ENCODE results near the gene CHST11.
"Not testable (repeated sequence)": the region's sequence is repeated elsewhere in the genome, so short reads cannot be mapped to it uniquely, and the experiment has no call there.

Gene CHST11

DNA sequence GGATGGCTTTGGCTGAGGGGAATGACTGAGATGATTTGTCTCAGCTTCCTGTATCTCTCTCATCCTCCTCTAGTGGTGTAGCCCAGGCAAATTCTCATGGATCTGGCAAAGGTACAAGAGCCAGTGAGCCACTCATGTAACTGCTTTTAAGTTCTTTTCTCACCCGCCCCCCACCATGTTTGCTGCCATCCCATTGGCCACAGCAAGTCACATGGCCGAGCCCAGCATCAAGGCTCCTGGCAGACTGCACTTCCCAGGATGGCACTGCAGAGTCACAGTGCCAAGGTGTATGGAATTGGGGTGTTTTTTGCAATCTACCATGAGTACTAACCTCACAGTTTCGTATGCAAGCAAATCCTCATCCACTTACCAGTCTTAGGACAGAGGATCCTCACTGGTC, 50.9 kb downstream of the CHST11 start:
- no peak for DNase-seq

DNA sequence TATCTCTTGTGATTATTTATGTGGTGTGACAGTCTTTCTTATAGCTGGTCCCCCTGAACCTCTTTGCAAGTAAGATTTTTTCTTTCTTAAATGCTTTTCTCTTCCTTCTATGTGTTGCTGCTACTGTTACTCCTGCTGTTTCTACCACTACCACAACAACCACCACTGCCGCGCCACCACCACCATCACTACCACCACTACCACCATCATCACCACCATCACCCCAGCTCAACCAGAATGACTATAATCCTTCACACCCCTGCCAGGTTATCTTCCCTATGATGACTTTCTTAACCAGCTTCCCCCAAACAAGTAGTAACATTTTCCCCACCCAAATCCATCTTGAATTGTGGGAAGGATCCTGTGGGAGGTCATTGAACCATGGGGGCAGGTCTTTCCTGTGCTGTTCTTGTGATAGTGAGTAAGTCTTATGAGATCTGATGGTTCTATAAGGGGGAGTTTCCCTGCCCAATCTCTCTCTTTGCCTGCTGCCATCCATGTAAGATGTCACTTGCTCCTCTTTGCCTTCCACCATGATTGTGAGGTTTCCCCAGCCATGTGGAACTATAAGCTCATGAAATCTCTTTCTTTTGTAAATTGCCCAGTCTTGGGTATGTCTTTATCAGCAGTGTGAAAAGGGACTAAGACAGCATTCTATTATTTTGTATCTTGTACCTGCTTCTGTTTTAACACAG, 52.2 kb downstream of the CHST11 start:
- no peak for DNase-seq

DNA sequence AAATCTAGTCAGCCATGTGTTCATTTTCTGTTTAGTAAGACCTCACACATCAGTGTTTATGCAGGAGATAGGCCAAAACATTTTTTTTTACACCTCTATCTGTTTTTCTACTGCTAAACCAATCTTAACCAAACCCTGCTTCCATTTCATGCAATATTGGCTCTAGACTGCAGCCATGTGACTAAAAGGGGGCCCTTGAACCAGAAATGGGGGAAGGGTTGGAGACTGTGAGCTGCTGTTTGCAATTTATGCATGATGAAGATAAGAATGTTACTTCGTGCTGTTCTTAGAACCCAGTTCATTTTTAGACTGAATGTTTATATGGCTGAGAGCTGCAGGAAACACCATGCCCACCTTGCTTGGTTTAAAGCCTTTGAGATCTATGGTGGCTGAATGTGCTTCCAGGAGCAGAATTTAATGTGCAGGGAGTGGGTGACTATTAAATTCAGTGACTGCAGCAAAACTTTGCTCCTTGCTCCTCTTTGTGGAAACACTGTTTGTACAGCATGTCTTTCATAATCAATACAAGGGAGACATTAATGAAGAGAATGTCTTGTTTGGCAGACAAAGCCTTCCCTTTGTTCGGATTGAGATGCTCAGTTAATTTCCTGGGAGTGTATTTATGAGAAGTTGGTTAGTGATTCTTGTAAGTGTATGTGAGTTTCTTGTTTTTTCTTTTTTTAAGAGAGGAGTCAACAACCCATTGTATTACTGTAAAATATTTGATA, 53.6 kb downstream of the CHST11 start:
- DNase-seq = no peak

DNA sequence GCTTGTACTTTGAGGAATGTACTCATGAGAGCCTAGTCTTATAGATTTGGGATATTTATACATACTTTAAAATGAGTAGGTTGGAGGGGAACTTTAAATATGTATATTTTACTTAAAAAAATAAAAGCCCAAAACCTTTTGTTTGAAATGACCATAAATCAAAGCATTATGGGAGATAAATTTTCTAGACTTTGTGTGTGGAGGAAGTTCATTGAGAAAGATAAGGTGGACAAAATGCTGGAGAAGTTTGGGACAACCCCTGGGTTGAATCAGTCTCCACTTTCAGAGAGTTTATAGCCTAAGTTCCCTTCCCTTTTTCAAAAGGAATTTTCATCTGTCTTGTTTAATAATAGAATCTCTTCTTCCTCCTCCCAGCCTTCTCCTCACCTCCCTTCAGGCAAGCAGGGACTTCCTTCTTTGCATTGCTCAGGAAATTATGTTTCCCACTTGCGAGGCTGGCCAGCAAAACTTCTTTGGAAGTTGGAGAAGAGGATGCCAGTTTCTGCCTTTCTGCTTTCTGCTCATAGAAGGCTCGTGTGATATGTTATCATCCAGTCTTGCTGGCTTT, 54.2 kb downstream of the CHST11 start:
- no peak for DNase-seq

DNA sequence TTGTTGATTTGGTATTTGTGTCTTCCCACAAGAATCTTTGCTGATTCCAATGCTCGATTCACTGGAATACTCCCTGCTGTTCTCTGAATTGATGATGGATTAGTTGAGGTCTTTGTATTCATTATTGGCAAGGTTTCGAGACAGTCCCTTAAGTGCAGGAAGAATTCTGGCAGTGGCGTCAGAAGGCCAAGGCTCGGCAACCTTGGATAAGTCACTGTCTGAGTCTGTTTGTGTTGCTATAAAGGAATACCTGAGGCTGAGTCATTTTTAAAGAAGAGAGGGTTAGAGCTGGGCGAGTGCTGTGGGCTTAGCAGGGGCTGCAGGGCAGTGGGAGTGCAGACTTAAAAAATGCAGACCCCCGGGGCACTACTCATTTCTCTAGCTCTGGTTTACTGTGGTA, 56.9 kb downstream of the CHST11 start:
- no peak for DNase-seq

DNA sequence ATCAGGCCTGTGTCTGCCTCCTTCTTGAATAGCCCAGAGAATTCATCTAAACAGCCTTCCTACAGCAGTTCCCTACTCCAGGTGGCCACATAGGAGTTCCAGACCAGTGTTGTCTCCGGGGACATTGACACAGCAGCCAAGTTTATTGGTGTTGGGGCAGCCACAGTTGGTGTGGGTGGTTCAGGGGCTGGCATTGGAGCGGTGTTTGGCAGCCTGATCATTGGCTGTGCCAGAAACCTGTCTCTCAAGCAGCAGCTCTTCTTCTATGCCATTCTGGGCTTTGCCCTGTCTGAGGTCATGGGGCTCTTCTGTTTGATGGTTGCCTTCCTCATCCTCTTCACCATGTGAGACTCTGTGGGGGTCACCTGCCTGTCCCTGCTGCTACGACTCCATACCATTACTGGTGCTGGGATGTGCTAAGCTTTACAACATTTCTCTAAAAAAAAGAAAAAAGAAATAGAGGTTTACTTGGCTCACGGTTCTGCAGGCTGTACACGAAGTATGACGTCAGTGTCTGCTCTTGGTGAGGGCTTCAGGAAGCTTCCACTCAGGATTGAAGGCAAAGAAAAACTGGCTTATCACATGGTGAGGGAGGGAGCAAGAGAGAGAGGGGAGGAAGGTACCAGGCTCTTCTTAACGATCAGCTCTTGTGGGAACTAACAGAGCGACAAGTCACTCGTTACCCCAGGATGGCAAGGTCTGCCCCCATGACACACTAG, 57.5 kb downstream of the CHST11 start:
- no peak for DNase-seq

DNA sequence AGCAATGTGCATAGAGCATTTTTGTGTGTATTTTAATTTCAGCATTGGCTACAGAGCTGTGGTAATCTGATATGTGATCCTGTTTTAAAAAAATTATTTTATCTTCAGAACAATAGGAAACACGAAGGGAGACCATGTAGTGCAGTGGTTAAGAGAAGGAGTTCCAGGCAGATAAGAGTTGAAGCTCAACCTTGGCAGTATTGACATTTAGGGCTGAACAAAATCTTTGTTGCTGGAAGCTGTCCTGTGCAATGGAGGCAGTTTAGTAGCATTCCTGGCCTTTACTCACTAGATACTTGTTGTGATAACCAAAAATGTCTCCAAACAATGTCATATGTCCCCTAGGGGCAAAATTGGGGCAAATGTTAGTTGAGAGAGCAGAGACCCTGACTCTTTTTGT, 59.2 kb downstream of the CHST11 start:
- DNase-seq = no peak

DNA sequence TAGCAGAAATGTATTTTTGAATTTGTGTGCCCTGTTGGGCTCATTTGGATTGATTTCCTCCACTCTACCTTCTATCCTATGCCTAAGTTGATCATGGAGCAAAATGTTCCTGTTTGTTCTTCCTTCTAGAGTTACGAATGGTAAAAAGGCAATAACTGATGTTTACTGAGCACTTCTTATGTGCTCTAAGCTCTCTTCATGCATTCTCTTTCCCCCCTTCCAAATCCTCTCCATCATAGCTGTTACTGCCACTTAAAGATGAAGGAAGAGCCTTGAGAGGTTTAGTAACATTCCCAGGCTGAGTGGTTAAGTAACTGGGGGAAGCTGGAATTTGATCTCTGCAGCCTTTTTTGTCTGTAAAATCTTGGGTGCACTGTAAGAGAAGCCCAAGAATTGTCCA, 60.1 kb downstream of the CHST11 start:
- DNase-seq = no peak

DNA sequence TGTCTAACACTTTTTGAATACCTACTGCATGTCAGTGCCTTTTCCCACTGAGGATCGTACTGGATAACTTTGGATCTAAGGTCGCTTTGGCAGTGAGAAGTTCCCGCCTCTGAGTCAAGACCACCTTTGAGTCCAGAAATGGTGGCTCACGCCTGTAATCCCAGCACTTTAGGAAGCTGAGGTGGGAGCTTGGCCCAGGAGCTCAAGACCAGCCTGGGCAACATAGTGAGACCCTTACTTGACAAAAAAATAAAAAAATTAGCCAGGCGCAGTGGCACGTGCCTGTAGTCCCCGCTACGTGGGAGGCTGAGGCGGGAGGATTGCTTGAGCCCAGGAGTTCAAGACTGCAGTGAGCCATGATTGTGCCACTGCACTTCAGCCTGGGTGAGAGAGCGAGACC, 61.1 kb downstream of the CHST11 start:
- DNase-seq = no peak

DNA sequence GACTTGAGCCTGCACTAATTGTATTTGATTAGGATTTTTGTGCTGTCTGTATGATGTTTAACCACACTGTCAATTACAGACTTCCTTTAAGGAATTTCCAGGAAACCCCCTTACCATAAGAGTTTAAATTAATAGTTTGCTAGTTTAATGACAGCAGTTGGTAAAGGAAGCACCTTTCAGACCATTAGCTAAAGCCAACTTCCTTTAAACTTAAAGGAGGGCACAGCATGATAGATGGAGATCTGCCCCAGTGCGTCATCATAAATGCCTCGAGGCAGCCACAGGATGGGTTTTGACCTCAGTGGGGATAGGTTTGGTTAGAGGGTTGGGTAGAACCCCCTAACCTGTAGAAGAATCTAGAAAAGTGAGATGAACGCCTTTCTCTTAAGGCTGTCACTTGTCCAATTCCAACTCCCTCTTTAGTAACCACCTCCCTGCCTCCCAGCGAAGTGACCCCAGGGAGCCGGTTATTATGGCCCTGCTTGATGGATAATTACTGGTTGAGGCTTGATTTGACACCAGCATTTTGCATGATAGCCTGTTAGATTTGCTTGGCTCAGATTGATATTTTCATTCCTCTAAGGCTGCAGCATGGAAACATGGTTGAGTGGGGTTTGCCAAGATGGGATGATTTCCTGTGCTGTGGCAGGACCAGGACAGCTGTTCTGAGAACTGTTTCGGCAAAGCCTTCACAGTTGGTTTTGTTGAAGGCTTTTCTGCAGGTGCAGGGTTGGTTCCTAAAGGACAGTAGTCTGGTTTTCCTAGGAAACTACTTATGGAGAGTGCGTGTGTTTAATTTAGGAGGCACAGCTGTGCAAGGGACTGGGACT, 62.7 kb downstream of the CHST11 start:
- peak; percentile 6 for DNase-seq

DNA sequence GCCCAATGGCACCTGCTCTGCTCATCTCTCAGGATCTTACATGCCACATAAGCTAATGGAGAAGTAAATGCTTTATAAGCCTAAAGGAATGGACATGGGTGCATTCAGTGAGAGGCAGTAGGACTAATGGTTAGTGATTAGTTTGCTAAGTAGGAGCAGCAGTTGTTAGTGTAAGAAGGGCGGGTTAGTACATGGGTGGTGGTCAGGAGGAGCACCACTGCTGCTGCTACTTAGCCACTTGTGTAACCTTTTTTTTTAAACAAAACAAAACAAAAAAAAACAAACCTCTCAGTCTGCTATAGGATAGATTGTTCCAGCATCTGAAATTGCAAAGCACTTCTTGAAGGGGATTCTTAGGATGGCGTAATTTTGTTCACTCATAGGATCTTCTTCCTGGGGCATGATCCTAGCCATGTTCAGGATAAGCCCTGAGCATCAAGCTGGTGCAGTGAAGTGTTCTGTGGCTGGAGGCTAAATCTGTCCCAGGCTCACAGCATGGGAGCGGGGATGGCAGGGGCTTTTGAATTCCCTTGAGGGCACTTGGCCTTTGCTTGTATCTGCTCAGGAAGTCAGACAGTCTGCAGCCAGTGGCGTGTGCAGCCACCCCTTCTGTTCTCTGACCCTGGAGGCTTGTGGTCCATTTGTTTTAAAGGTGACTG, 63.6 kb downstream of the CHST11 start:
- DNase-seq = no peak

DNA sequence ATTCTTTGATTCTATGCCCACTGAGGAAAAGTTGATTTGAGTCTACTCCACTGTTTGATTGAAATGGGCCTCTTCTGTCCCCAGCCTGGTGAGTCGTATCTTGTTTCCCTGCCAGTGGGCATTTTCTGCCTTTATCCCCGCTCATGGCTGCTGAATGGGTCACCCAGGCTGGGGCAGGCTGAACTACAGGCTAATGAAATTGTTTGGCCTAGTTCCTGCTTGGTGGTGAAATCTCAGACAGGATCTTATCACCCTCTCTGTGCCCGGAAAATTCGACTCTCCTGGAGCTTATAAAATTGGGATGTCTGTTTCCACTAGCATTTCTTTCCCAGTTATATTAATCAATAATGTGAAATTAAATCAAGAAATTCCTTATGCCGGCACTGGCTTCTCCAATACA, 65.0 kb downstream of the CHST11 start:
- no peak for DNase-seq

DNA sequence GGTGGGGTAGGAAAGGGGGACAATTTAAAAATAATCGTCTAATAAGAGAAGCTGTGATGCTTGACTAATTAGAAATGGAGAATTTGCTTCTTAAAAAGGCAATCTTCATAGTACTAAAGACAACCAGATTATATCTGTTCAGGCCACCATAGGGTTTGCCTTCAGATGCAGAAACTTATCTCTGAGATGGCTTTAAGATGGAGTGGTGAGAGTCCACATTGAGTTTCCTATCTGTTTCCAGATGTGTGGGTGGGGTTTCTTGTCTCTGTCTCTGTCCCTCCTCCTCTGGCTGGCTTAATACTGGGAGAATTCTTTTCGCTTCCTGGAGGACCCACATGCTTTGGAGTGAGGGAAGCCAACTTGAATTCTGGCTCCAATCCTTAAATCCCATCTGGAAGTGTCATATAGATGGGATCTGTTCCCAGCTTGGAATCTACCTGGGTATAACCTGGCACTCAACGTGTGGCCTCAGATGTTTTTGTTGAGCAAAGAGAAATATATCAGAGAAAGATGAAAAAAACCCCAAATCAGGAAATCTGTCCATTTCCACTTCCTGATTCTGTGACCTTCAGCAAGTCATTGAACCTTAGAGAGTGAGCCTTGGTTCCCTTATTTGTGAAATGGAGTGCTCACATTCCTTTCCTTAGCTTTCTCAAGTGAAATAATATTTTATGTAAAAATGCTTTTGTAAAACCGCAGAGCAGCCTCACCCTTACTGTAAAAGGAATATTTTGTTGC, 66.4 kb downstream of the CHST11 start:
- DNase-seq = no peak

DNA sequence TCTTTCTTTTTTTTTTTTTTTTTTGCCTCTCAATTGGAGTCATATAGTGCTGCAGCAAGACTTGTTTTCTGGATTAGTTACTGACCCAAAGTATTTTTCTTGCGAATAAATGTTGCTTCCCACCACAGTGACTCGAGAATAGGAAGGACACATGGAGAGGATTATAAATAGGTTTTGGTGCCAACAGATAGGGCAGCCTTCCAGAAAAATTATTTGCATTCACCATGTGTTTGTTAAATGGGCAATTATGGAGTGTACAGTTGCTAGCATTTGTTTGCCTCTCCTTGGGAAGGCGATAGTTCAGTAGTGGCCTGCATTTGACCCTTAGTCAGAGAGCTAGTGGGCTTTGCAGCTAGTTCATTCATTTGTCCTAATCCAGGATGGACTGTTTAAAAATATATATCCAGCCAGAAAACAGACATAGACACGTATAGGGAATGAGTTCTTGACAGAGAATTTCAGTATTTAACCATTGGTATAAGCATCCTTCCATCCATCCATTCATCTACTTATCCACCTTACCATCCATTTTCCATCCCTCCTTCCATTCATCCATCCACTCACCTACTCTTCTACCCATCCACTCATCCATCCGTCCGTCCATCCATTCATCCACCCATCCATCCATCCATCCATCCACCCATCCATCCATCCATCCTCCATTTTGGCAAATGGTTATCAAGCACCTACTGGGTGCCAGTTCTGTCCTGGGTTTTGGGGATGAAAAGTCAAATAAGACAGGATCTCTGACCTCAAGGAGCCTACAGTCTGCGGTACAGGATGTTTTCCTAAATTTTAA, 67.5 kb downstream of the CHST11 start:
- no peak for DNase-seq

DNA sequence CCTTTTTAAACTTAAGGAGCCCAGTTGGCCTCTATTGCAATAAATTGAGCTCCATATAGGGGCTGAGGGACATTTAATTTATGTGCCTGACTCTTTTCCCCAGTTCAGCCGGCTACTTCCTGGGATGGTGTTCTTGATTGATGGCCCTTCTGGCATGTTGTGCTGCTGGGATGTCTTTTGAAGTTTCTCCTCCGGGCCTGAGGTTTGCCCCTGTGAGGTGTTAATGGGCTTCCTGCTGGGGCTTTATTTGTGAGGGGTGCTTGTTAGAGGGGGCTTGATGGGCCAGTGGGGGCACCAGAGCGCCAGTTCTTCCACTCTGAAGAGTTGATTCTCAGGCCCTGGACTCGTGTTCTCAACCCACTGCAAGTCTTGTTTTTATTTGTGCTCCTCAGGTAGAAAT, 69.6 kb downstream of the CHST11 start:
- DNase-seq = no peak

DNA sequence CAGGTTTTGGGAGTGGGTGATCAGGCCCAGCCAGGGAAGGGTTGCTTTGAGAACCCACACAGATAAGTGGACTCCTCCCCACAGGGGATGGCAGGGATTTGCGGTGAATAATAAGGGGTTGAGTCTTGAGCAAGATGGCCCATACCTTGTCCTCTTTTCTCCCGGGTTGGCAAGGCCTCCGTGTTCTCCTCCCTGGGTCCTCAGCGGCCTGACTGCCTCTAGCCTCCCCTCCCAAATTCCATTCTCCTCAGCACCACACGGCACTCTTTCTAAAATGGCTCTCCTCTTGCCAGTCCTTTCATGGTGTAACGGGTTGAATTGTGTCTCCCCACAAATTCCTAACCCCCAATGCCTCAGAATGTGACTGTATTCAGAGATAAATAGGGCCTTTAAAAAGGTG, 70.0 kb downstream of the CHST11 start:
- DNase-seq = no peak

DNA sequence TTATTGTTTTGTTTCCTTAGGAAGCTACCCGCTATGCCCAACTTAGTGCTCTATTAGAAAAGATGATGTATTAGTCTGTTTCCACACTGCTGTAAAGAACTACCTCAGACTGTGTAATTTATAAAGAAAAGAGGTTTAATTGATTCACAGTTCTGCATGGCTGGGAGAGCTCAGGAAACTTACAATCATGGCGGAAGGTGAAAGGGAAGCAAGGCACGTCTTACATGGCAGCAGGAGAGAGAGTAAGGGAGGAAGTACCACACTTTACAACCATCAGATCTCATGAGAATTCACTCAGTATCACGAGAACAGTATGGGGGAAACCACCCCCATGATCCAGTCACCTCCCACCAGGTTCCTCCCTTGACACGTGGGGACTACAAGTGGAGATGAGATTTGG, 70.9 kb downstream of the CHST11 start:
- not testable (repeated sequence) for DNase-seq

DNA sequence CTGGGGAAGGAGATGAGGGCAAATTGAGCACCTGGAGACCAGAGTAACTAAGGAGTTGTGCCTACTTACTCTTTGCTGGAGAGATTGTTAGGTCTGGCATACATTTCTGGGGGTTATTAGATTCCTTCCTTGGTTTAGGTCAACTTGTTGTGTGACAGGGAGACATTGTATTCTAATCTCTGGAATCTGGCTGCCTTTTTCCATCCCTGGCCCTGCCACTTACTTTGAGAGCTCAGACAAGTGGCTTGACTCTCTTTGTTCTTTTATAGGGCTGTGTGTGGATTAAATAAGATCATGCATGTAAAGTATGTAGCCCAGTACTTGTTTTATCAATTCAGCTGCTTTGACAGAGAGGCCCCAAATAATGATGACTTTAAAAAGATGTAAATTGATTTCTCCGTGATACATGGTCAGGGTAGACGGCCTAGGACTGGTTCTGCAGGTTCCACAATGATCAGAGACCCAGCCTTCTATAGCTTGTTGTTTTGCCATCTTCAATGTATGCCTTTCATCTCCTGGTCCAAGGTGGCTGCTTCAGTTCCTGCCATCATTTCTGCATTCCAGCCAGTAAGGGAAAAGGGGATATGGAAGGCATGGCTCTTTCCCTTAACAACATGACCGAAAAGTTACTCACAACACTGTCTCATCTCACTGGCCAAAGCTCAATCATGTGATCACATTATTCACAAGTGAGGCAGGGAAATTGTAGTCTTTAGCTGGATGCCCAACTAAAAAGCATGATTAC, 72.6 kb downstream of the CHST11 start:
- DNase-seq = no peak

DNA sequence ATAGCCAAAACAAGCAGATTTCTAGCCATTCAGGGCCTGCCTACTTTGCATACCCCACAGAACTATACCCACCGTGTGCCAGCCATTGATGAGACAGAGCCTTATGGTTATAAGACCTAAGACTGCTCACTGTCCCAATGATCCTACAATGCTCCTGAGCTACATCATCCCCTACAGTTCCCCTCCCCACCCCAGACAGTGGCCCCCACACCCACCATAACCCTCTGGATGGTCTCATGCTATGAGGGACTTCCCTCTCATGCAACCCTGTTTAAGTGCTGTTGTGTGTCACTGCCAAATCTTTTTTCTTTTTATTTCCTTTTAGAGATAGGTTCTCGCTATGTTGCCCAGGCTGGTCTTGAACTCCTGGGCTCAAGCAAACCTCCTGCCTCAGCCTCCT, 75.9 kb downstream of the CHST11 start:
- DNase-seq = no peak

DNA sequence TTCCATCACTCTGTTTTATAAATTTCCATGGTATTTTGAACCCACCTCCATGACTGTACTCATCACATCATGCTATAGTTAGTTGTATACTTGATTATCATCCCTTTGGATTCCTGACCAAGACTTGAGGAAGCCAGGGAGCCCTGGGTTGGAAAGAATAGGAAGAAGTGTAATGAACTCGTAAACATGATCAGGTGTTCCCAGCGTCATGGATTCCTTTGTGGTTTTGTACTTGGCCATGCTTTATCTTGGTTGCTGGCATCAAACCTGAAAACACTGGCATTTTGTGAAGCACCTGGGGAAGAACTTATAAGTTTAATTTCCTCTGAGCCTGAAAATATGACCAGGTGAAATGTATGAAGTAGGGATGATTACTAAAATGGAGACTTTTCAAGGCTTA, 76.4 kb downstream of the CHST11 start:
- DNase-seq = no peak
